ENCODE data around the gene PHLDA3.

Gene PHLDA3

GRCh38 chr1:201459052-201459451, 9.9 kb downstream of the PHLDA3 start:
- H3K79me2 ChIP-seq (ENCODE audit: insufficient read depth, low read depth) = no peaks in the 10 kb centered on the region
- H3K9ac ChIP-seq = no peak overlapping the region
- H3K4me2 ChIP-seq = no peak overlapping the region
- H3K27me3 ChIP-seq (ENCODE audit: insufficient read depth, low read depth) = no peaks in the 10 kb centered on the region
- H3K4me1 ChIP-seq (ENCODE audit: low read depth, poor library complexity, severe bottlenecking) = peaks cover 17% of the 10 kb centered on the region
- TF ChIP-seq, protein P1, sequence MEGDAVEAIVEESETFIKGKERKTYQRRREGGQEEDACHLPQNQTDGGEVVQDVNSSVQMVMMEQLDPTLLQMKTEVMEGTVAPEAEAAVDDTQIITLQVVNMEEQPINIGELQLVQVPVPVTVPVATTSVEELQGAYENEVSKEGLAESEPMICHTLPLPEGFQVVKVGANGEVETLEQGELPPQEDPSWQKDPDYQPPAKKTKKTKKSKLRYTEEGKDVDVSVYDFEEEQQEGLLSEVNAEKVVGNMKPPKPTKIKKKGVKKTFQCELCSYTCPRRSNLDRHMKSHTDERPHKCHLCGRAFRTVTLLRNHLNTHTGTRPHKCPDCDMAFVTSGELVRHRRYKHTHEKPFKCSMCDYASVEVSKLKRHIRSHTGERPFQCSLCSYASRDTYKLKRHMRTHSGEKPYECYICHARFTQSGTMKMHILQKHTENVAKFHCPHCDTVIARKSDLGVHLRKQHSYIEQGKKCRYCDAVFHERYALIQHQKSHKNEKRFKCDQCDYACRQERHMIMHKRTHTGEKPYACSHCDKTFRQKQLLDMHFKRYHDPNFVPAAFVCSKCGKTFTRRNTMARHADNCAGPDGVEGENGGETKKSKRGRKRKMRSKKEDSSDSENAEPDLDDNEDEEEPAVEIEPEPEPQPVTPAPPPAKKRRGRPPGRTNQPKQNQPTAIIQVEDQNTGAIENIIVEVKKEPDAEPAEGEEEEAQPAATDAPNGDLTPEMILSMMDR (conservative IDR thresholded peaks at IDR 0.05; ENCODE audit: low read depth, low read length) = no peak
- no peak overlapping the region for H3K27ac ChIP-seq
- H2AFZ ChIP-seq (ENCODE audit: low read depth) = no peak overlapping the region
- H4K20me1 ChIP-seq (ENCODE audit: insufficient read depth) = no peaks in the 10 kb centered on the region
- H3K4me3 ChIP-seq (IDR thresholded peaks at IDR 0.05; ENCODE audit: insufficient read depth, low read depth, low read length) = no peak overlapping the region
- H3K36me3 ChIP-seq (ENCODE audit: insufficient read depth) = no peaks in the 10 kb centered on the region

DNA sequence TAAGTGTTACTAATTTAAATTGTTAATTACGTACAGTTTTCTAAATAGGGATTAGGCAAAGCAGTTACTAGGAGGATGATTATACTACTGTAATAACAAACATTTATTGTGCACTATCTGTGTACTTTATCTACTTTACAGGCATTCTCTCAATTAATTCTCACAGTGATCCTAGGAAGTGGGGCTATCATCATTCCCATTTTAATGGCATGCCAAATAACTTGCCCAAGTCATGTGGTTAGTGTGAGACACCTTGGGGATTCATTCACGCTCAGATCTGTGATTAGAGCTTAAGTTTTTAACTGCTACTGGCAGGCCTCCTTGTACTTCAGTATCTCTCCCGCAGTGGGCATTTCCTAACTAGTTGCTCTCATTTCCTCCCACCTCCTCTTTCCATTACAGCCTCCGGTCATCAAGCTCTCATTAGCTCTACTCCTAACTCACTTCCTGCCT, 11.5 kb downstream of the PHLDA3 start:
- Histone ChIP-seq H3K36me3 (ENCODE audit: insufficient read depth) (no peaks in the 10 kb centered on the region), H3K79me2 (ENCODE audit: insufficient read depth, low read depth) (no peaks in the 10 kb centered on the region), H3K9ac (no peak overlapping the region), H4K20me1 (ENCODE audit: insufficient read depth) (no peaks in the 10 kb centered on the region), H3K27me3 (ENCODE audit: insufficient read depth, low read depth) (no peaks in the 10 kb centered on the region), H2AFZ (ENCODE audit: low read depth) (no peak overlapping the region), H3K4me2 (no peak overlapping the region), H3K27ac (no peak overlapping the region; the same call in 1 of the 2 replicates), H3K4me1 (ENCODE audit: low read depth, poor library complexity, severe bottlenecking) (peaks cover 24% of the 10 kb centered on the region), H3K4me3 (IDR thresholded peaks at IDR 0.05; ENCODE audit: insufficient read depth, low read depth, low read length) (no peak overlapping the region)
- TF ChIP-seq, protein P1 (conservative IDR thresholded peaks at IDR 0.05; ENCODE audit: low read depth, low read length) = no peak

DNA sequence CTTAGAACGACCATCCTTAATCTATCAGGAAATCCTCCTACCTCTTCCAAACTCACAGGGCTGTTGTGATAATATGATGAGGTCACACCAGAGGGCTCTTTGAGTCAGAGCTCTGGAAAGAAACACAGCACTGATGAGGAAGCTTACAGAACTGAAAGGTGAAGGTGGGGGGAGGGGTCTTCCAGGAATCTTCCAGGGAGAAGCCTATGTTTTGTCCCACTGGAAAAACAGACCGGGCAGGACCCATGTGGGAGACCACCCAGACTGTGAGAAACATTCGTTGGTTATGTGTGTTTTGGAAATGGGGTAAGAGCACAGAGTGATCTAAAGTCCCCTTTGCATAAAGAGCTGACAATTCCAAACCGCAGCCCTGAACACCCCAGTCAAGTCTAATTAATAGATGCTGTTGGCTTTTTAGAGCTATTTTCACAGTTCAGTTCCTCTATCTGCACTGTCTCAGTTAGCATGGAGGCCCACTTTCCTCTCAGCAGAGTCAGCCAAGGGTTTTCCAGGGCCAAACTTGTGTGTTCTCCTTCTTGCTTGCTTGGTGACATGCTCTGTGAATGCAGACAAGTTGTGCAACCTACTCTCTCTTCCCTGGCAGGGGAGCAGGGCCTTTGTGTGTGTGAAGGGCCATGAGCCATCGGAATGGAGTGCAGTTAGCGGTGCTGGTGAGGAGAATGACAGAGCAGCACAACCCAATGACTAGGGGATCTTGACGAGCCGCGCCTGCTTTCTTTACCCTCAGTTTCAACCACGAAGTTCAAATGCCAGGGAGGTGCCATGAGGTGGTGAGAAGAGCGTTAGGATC, 12.3 kb downstream of the PHLDA3 start:
- Histone ChIP-seq H2AFZ (ENCODE audit: low read depth) (peak overlapping the region; percentile 7; the same call in 1 of the 2 replicates), H3K4me1 (ENCODE audit: low read depth, poor library complexity, severe bottlenecking) (peaks cover 24% of the 10 kb centered on the region), H3K27ac (peak overlapping the region; percentile 21; the same call in 1 of the 2 replicates), H3K79me2 (ENCODE audit: insufficient read depth, low read depth) (no peaks in the 10 kb centered on the region), H3K4me3 (IDR thresholded peaks at IDR 0.05; ENCODE audit: insufficient read depth, low read depth, low read length) (no peak overlapping the region), H3K27me3 (ENCODE audit: insufficient read depth, low read depth) (no peaks in the 10 kb centered on the region), H3K36me3 (ENCODE audit: insufficient read depth) (no peaks in the 10 kb centered on the region), H4K20me1 (ENCODE audit: insufficient read depth) (no peaks in the 10 kb centered on the region), H3K4me2 (no peak overlapping the region), H3K9ac (no peak overlapping the region)
- TF ChIP-seq, protein P1 (conservative IDR thresholded peaks at IDR 0.05; ENCODE audit: low read depth, low read length) = no peak

GRCh38 chr1:201455098-201455497, 13.9 kb downstream of the PHLDA3 start:
- H3K4me1 ChIP-seq (ENCODE audit: low read depth, poor library complexity, severe bottlenecking) = peaks cover 30% of the 10 kb centered on the region
- TF ChIP-seq, protein P1 (conservative IDR thresholded peaks at IDR 0.05; ENCODE audit: low read depth, low read length) = no peak
- H3K27me3 ChIP-seq (ENCODE audit: insufficient read depth, low read depth) = no peaks in the 10 kb centered on the region
- H3K36me3 ChIP-seq (ENCODE audit: insufficient read depth) = no peaks in the 10 kb centered on the region
- no peaks in the 10 kb centered on the region for H4K20me1 ChIP-seq (ENCODE audit: insufficient read depth)
- H3K79me2 ChIP-seq (ENCODE audit: insufficient read depth, low read depth) = no peaks in the 10 kb centered on the region
- H2AFZ ChIP-seq (ENCODE audit: low read depth) = no peak overlapping the region
- H3K9ac ChIP-seq = no peak overlapping the region
- no peak overlapping the region for H3K27ac ChIP-seq
- no peak overlapping the region for H3K4me2 ChIP-seq
- no peak overlapping the region for H3K4me3 ChIP-seq (IDR thresholded peaks at IDR 0.05; ENCODE audit: insufficient read depth, low read depth, low read length)
